Trophoblast cell (in vitro differentiated cells and primary cell): ENCODE data around the gene TPST1.

Experiments
- DNase-seq, 2 donors: peaks; one replicate each; pipeline ENCODE4 v3.0.0-alpha.2; 2016
- H2AFZ ChIP-seq: 2 replicates; pipeline ENCODE4 v1.6.1; 2013; ENCODE audit warnings: low read length, moderate library complexity, mild to moderate bottlenecking; ENCODE audit not compliant: insufficient read depth, poor library complexity
- H2AK5ac ChIP-seq: 2 replicates; pipeline ENCODE4 v1.6.1; 2013; ENCODE audit warnings: mild to moderate bottlenecking, low read length
- H2BK120ac ChIP-seq: 2 replicates; pipeline ENCODE4 v1.6.1; 2013; ENCODE audit warnings: low read length, mild to moderate bottlenecking, moderate library complexity; ENCODE audit not compliant: insufficient read depth, poor library complexity
- H2BK12ac ChIP-seq: 2 replicates; pipeline ENCODE4 v1.6.1; 2013; ENCODE audit warnings: mild to moderate bottlenecking, low read length, moderate library complexity
- H2BK5ac ChIP-seq: 2 replicates; pipeline ENCODE4 v1.6.1; 2013; ENCODE audit warnings: low read length, low read depth, moderate library complexity, mild to moderate bottlenecking; ENCODE audit not compliant: poor library complexity
- H3K14ac ChIP-seq: 2 replicates; pipeline ENCODE4 v1.6.1; 2013; ENCODE audit warnings: mild to moderate bottlenecking, low read length
- H3K18ac ChIP-seq: 2 replicates; pipeline ENCODE4 v1.6.1; 2013; ENCODE audit warnings: mild to moderate bottlenecking, low read length
- H3K23ac ChIP-seq: 2 replicates; pipeline ENCODE4 v1.6.1; 2013; ENCODE audit warnings: low read length
- H3K27ac ChIP-seq: 2 replicates; pipeline ENCODE4 v1.5.1; 2013; ENCODE audit warnings: low read depth, mild to moderate bottlenecking, inconsistent platforms, low read length, moderate library complexity
- H3K27me3 ChIP-seq: 2 replicates; pipeline ENCODE4 v1.6.1; 2013; ENCODE audit warnings: inconsistent platforms, mild to moderate bottlenecking, low read length, moderate library complexity; ENCODE audit not compliant: insufficient read depth
- H3K36me3 ChIP-seq, 2 experiments: 1 replicate in 1 of 2; 2 replicates in 1 of 2; pipeline ENCODE4 v1.6.1; 2013; ENCODE audit warnings: low read length in 2 of 2, mild to moderate bottlenecking in 2 of 2, moderate library complexity in 1 of 2; ENCODE audit not compliant: insufficient read depth in 2 of 2, control insufficient read depth in 1 of 2
- H3K4ac ChIP-seq: 2 replicates; pipeline ENCODE4 v1.6.1; 2013; ENCODE audit warnings: low read depth, mild to moderate bottlenecking, low read length, moderate library complexity
- H3K4me1 ChIP-seq, 2 experiments: 1 replicate in 1 of 2; 2 replicates in 1 of 2; pipeline ENCODE4 v1.6.1; 2013; ENCODE audit warnings: low read length in 2 of 2, mild to moderate bottlenecking in 2 of 2, moderate library complexity in 1 of 2; ENCODE audit not compliant: insufficient read depth in 2 of 2, control insufficient read depth in 1 of 2
- H3K4me2 ChIP-seq: 2 replicates; pipeline ENCODE4 v1.6.1; 2013; ENCODE audit warnings: inconsistent platforms, mild to moderate bottlenecking, low read length, moderate library complexity
- H3K4me3 ChIP-seq: 2 replicates; pipeline ENCODE4 v1.5.1; 2013; ENCODE audit warnings: mild to moderate bottlenecking, low read depth, low read length, inconsistent platforms
- H3K79me1 ChIP-seq: one replicate; pipeline ENCODE4 v1.6.1; 2013; ENCODE audit warnings: low read length
- H3K79me2 ChIP-seq: 2 replicates; pipeline ENCODE4 v1.6.1; 2013; ENCODE audit warnings: low read length, mild to moderate bottlenecking; ENCODE audit not compliant: control insufficient read depth, insufficient read depth, poor library complexity
- H3K9ac ChIP-seq: 2 replicates; pipeline ENCODE4 v1.6.1; 2013; ENCODE audit warnings: mild to moderate bottlenecking, low read length
- H3K9me3 ChIP-seq: 2 replicates; pipeline ENCODE4 v1.6.1; 2013; ENCODE audit warnings: low read depth, mild to moderate bottlenecking, control low read depth, inconsistent platforms, low read length; ENCODE audit not compliant: insufficient read depth
- H4K12ac ChIP-seq: 2 replicates; pipeline ENCODE4 v1.6.1; 2013; ENCODE audit warnings: low read depth, mild to moderate bottlenecking, low read length, moderate library complexity
- H4K8ac ChIP-seq: 2 replicates; pipeline ENCODE4 v1.6.1; 2013; ENCODE audit warnings: low read depth, mild to moderate bottlenecking, low read length, moderate library complexity
- H4K91ac ChIP-seq: one replicate; pipeline ENCODE4 v1.6.1; 2013; ENCODE audit warnings: low read depth, mild to moderate bottlenecking, low read length, moderate library complexity
- WGBS: extraction: QIAGEN DNeasy Blood & Tissue Kit; methylation state at CpG from one replicate; pipeline ENCODE4 v1.1.7; 2013; ENCODE audit warnings: missing lambda C conversion rate; ENCODE audit not compliant: insufficient read length, insufficient coverage; ENCODE audit errors: extremely low coverage; 5-methylcytosine and 5-hydroxymethylcytosine counted together

Gene TPST1

GRCh38 chr7:66335318-66335717, 130.2 kb downstream of the TPST1 start:
- Histone ChIP-seq H3K14ac (no peak overlapping the region), H3K4me3 (no peak overlapping the region), H3K79me1 (no peaks in the 10 kb centered on the region), H3K79me2 (no peaks in the 10 kb centered on the region), H2BK5ac (no peak overlapping the region), H3K4ac (no peak overlapping the region), H2BK12ac (no peak overlapping the region), H4K91ac (no peak overlapping the region), H3K18ac (no peak overlapping the region), H3K4me1 (no peaks in the 10 kb centered on the region), H3K27me3 (no peaks in the 10 kb centered on the region), H3K27ac (no peak overlapping the region), H3K9me3 (no peaks in the 10 kb centered on the region), H2AFZ (no peak overlapping the region), H4K12ac (no peak overlapping the region), H3K4me2 (no peak overlapping the region), H3K23ac (no peak overlapping the region), H2BK120ac (no peak overlapping the region), H4K8ac (no peak overlapping the region), H2AK5ac (no peak overlapping the region), H3K36me3 (no peaks in the 10 kb centered on the region), H3K9ac (no peak overlapping the region)
- no CpG with 5 or more reads among the region's 6 CpGs for WGBS
- DNase-seq, result no peak

- no peaks in the 10 kb centered on the region for H3K27me3 ChIP-seq
- no peak for DNase-seq
- H3K4me3 ChIP-seq, result no peak overlapping the region
- H3K79me1 ChIP-seq, result no peaks in the 10 kb centered on the region
- H2BK12ac ChIP-seq, result no peak overlapping the region
- H4K8ac ChIP-seq, result no peak overlapping the region
- H3K4me1 ChIP-seq, result no peaks in the 10 kb centered on the region
- no peak overlapping the region for H3K9ac ChIP-seq
- H3K79me2 ChIP-seq, result no peaks in the 10 kb centered on the region
- H3K14ac ChIP-seq, result no peak overlapping the region
- H3K36me3 ChIP-seq, result no peaks in the 10 kb centered on the region
- H3K4ac ChIP-seq, result no peak overlapping the region
- H2BK120ac ChIP-seq, result no peak overlapping the region
- H2AFZ ChIP-seq, result no peak overlapping the region
- no peak overlapping the region for H4K12ac ChIP-seq
- H3K18ac ChIP-seq, result no peak overlapping the region
- no peak overlapping the region for H3K23ac ChIP-seq
- H3K9me3 ChIP-seq, result no peaks in the 10 kb centered on the region
- H3K27ac ChIP-seq, result no peak overlapping the region
- no peak overlapping the region for H2AK5ac ChIP-seq
- H2BK5ac ChIP-seq, result no peak overlapping the region
- H3K4me2 ChIP-seq, result no peak overlapping the region
- no peak overlapping the region for H4K91ac ChIP-seq
These were observed 131.6 kb downstream of the TPST1 start for GRCh38 chr7:66336760-66337159.

- H3K27ac ChIP-seq, result no peak overlapping the region
- H3K9ac ChIP-seq, result no peak overlapping the region
- H3K23ac ChIP-seq, result no peak overlapping the region
- no peak overlapping the region for H3K4me2 ChIP-seq
- H3K18ac ChIP-seq, result no peak overlapping the region
- H3K79me2 ChIP-seq, result no peaks in the 10 kb centered on the region
- no peak overlapping the region for H2BK5ac ChIP-seq
- no peak overlapping the region for H3K14ac ChIP-seq
- H4K12ac ChIP-seq, result no peak overlapping the region
- no peak overlapping the region for H2AK5ac ChIP-seq
- no peak for DNase-seq
- H3K36me3 ChIP-seq, result no peaks in the 10 kb centered on the region
- no peak overlapping the region for H3K4ac ChIP-seq
- no peaks in the 10 kb centered on the region for H3K79me1 ChIP-seq
- H3K27me3 ChIP-seq, result no peaks in the 10 kb centered on the region
- no CpG with 5 or more reads among the region's 1 CpG for WGBS
- H4K8ac ChIP-seq, result no peak overlapping the region
- H3K4me3 ChIP-seq, result no peak overlapping the region
- H2BK120ac ChIP-seq, result no peak overlapping the region
- no peaks in the 10 kb centered on the region for H3K4me1 ChIP-seq
- no peak overlapping the region for H2AFZ ChIP-seq
- no peak overlapping the region for H2BK12ac ChIP-seq
- H3K9me3 ChIP-seq, result no peaks in the 10 kb centered on the region
- H4K91ac ChIP-seq, result no peak overlapping the region
These were observed 134.0 kb downstream of the TPST1 start for GRCh38 chr7:66339141-66339540.

- no peak overlapping the region for H2BK120ac ChIP-seq
- H3K4me1 ChIP-seq, result no peaks in the 10 kb centered on the region
- no peak overlapping the region for H2AK5ac ChIP-seq
- DNase-seq, result no peak
- no peak overlapping the region for H2BK5ac ChIP-seq
- no peak overlapping the region for H2BK12ac ChIP-seq
- H3K23ac ChIP-seq, result no peak overlapping the region
- H3K27ac ChIP-seq, result no peak overlapping the region
- no peaks in the 10 kb centered on the region for H3K79me1 ChIP-seq
- no peak overlapping the region for H4K8ac ChIP-seq
- H3K79me2 ChIP-seq, result no peaks in the 10 kb centered on the region
- H3K14ac ChIP-seq, result no peak overlapping the region
- H3K18ac ChIP-seq, result no peak overlapping the region
- H3K27me3 ChIP-seq, result no peaks in the 10 kb centered on the region
- WGBS, result no CpG with 5 or more reads among the region's 1 CpG
- H3K9me3 ChIP-seq, result no peaks in the 10 kb centered on the region
- H4K91ac ChIP-seq, result no peak overlapping the region
- no peak overlapping the region for H3K9ac ChIP-seq
- H2AFZ ChIP-seq, result no peak overlapping the region
- no peak overlapping the region for H3K4ac ChIP-seq
- no peak overlapping the region for H4K12ac ChIP-seq
- H3K36me3 ChIP-seq, result no peaks in the 10 kb centered on the region
- H3K4me2 ChIP-seq, result no peak overlapping the region
- no peak overlapping the region for H3K4me3 ChIP-seq
These were observed 139.0 kb downstream of the TPST1 start for GRCh38 chr7:66344166-66344565.
